ENCODE data around the gene SPEN.

Gene SPEN

GRCh38 chr1:15848929-15849774, 1.6 kb downstream of the SPEN start:
- Histone ChIP-seq H3K27ac (ENCODE audit: low read depth, low read length) (peak overlapping the region; percentile 84), H3K36me3 (ENCODE audit: insufficient read depth, low read length) (no peaks in the 10 kb centered on the region), H3K9ac (ENCODE audit: low read depth, low read length) (peak overlapping the region; percentile 86), H3K4me3 (ENCODE audit: low read length) (peak overlapping the region; percentile 83), H3K27me3 (ENCODE audit: insufficient read depth, low read length) (no peaks in the 10 kb centered on the region), H3K9me3 (ENCODE audit: insufficient read depth, low read depth, low read length) (no peaks in the 10 kb centered on the region), H3K4me1 (ENCODE audit: insufficient read depth, low read length) (peaks cover 21% of the 10 kb centered on the region)
- WGBS, result under 1% methylated on average over 40 of the region's 44 CpGs

GRCh38 chr1:15849775-15850324, 2.3 kb downstream of the SPEN start:
- Histone ChIP-seq H3K9ac (ENCODE audit: low read depth, low read length) (peak overlapping the region; percentile 86), H3K36me3 (ENCODE audit: insufficient read depth, low read length) (no peaks in the 10 kb centered on the region), H3K4me3 (ENCODE audit: low read length) (peak overlapping the region; percentile 83), H3K27ac (ENCODE audit: low read depth, low read length) (peak overlapping the region; percentile 84), H3K4me1 (ENCODE audit: insufficient read depth, low read length) (peaks cover 21% of the 10 kb centered on the region), H3K9me3 (ENCODE audit: insufficient read depth, low read depth, low read length) (no peaks in the 10 kb centered on the region), H3K27me3 (ENCODE audit: insufficient read depth, low read length) (no peaks in the 10 kb centered on the region)
- 1% methylated on average over 16 of the region's 16 CpGs for WGBS

- Histone ChIP-seq H3K9me3 (ENCODE audit: insufficient read depth, low read depth, low read length) (no peaks in the 10 kb centered on the region), H3K36me3 (ENCODE audit: insufficient read depth, low read length) (no peaks in the 10 kb centered on the region), H3K4me1 (ENCODE audit: insufficient read depth, low read length) (peaks cover 21% of the 10 kb centered on the region), H3K27ac (ENCODE audit: low read depth, low read length) (peak overlapping the region; percentile 84; the same call in 1 of the 2 replicates), H3K27me3 (ENCODE audit: insufficient read depth, low read length) (no peaks in the 10 kb centered on the region), H3K4me3 (ENCODE audit: low read length) (peak overlapping the region; percentile 83), H3K9ac (ENCODE audit: low read depth, low read length) (peak overlapping the region; percentile 86; the same call in 1 of the 2 replicates)
- WGBS, result 58% methylated on average over 1 of the region's 2 CpGs
These were observed 3.0 kb downstream of the SPEN start for GRCh38 chr1:15850471-15851001.

GRCh38 chr1:15851210-15852035, 3.9 kb downstream of the SPEN start:
- Histone ChIP-seq H3K27me3 (ENCODE audit: insufficient read depth, low read length) (no peaks in the 10 kb centered on the region), H3K9me3 (ENCODE audit: insufficient read depth, low read depth, low read length) (no peaks in the 10 kb centered on the region), H3K4me1 (ENCODE audit: insufficient read depth, low read length) (peaks cover 21% of the 10 kb centered on the region), H3K9ac (ENCODE audit: low read depth, low read length) (peak overlapping the region; percentile 51; the same call in 1 of the 2 replicates), H3K4me3 (ENCODE audit: low read length) (peak overlapping the region; percentile 83), H3K36me3 (ENCODE audit: insufficient read depth, low read length) (no peaks in the 10 kb centered on the region), H3K27ac (ENCODE audit: low read depth, low read length) (peak overlapping the region; percentile 62)
- 81% methylated on average over 14 of the region's 16 CpGs for WGBS

GRCh38 chr1:15852036-15852827, 4.7 kb downstream of the SPEN start:
- H3K36me3 ChIP-seq (ENCODE audit: insufficient read depth, low read length), result 0 out of 2 replicates have a peak, but pooled peaks cover 3% of the 10 kb centered on the region
- H3K27me3 ChIP-seq (ENCODE audit: insufficient read depth, low read length), result no peaks in the 10 kb centered on the region
- H3K27ac ChIP-seq (ENCODE audit: low read depth, low read length), result no peak overlapping the region
- H3K4me1 ChIP-seq (ENCODE audit: insufficient read depth, low read length), result peaks cover 21% of the 10 kb centered on the region
- no peaks in the 10 kb centered on the region for H3K9me3 ChIP-seq (ENCODE audit: insufficient read depth, low read depth, low read length)
- no peak overlapping the region for H3K9ac ChIP-seq (ENCODE audit: low read depth, low read length)
- H3K4me3 ChIP-seq (ENCODE audit: low read length), result no peak overlapping the region
- WGBS, result 92% methylated on average over 6 of the region's 6 CpGs

- Histone ChIP-seq H3K4me1 (ENCODE audit: insufficient read depth, low read length) (peaks cover 21% of the 10 kb centered on the region), H3K9ac (ENCODE audit: low read depth, low read length) (no peak overlapping the region), H3K4me3 (ENCODE audit: low read length) (no peak overlapping the region), H3K36me3 (ENCODE audit: insufficient read depth, low read length) (0 out of 2 replicates have a peak, but pooled peaks cover 3% of the 10 kb centered on the region), H3K27ac (ENCODE audit: low read depth, low read length) (no peak overlapping the region), H3K9me3 (ENCODE audit: insufficient read depth, low read depth, low read length) (no peaks in the 10 kb centered on the region), H3K27me3 (ENCODE audit: insufficient read depth, low read length) (no peaks in the 10 kb centered on the region)
- 96% methylated on average over 3 of the region's 3 CpGs for WGBS
These were observed 5.4 kb downstream of the SPEN start for GRCh38 chr1:15852828-15853302.

GRCh38 chr1:15856888-15857287, 9.4 kb downstream of the SPEN start:
- 96% methylated on average over 5 of the region's 5 CpGs for WGBS
- no peak overlapping the region for H3K27ac ChIP-seq (ENCODE audit: low read depth, low read length)
- peaks cover 5% of the 10 kb centered on the region for H3K4me1 ChIP-seq (ENCODE audit: insufficient read depth, low read length)

GRCh38 chr1:15858069-15858670, 10.7 kb downstream of the SPEN start:
- Histone ChIP-seq H3K36me3 (ENCODE audit: insufficient read depth, low read length) (0 out of 2 replicates have a peak, but pooled peaks cover 3% of the 10 kb centered on the region), H3K4me1 (ENCODE audit: insufficient read depth, low read length) (no peaks in the 10 kb centered on the region), H3K27me3 (ENCODE audit: insufficient read depth, low read length) (no peaks in the 10 kb centered on the region), H3K4me3 (ENCODE audit: low read length) (no peak overlapping the region), H3K9me3 (ENCODE audit: insufficient read depth, low read depth, low read length) (no peaks in the 10 kb centered on the region), H3K27ac (ENCODE audit: low read depth, low read length) (no peak overlapping the region), H3K9ac (ENCODE audit: low read depth, low read length) (no peak overlapping the region)
- 96% methylated on average over 6 of the region's 6 CpGs for WGBS

More at GRCh38 chr1:15856888-15857287, 9.4 kb downstream of the SPEN start:
- Histone ChIP-seq H3K27me3 (ENCODE audit: insufficient read depth, low read length) (no peaks in the 10 kb centered on the region), H3K9ac (ENCODE audit: low read depth, low read length) (no peak overlapping the region), H3K9me3 (ENCODE audit: insufficient read depth, low read depth, low read length) (no peaks in the 10 kb centered on the region), H3K4me3 (ENCODE audit: low read length) (no peak overlapping the region), H3K36me3 (ENCODE audit: insufficient read depth, low read length) (0 out of 2 replicates have a peak, but pooled peaks cover 3% of the 10 kb centered on the region)

GRCh38 chr1:15858672-15859372, 11.3 kb downstream of the SPEN start:
- Histone ChIP-seq H3K4me1 (ENCODE audit: insufficient read depth, low read length) (no peaks in the 10 kb centered on the region), H3K9me3 (ENCODE audit: insufficient read depth, low read depth, low read length) (no peaks in the 10 kb centered on the region), H3K27me3 (ENCODE audit: insufficient read depth, low read length) (no peaks in the 10 kb centered on the region), H3K9ac (ENCODE audit: low read depth, low read length) (no peak overlapping the region), H3K4me3 (ENCODE audit: low read length) (no peak overlapping the region), H3K27ac (ENCODE audit: low read depth, low read length) (no peak overlapping the region), H3K36me3 (ENCODE audit: insufficient read depth, low read length) (0 out of 2 replicates have a peak, but pooled peaks cover 3% of the 10 kb centered on the region)
- over 99% methylated on average over 6 of the region's 8 CpGs for WGBS

All from HUES64 (cell line).